HCEC 1CT (cell line): ENCODE results near the gene ELANE.
"Not testable (repeated sequence)": the region's sequence is repeated elsewhere in the genome, so short reads cannot be mapped to it uniquely, and the experiment has no call there.

Source experiments
- DNase-seq: peaks from one replicate; pipeline ENCODE4 v3.0.0-alpha.2; 2017

ELANE gene

DNA sequence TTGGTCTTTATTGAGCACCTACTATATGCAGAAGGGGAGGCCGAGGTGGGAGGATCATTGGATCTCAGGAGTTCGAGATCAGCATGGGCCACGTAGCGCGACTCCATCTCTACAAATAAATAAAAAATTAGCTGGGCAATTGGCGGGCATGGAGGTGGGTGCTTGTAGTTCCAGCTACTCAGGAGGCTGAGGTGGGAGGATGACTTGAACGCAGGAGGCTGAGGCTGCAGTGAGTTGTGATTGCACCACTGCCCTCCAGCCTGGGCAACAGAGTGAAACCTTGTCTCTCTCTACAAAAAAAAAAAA lies 11.2 kb downstream of the ELANE start:
- DNase-seq, result no peak

DNA sequence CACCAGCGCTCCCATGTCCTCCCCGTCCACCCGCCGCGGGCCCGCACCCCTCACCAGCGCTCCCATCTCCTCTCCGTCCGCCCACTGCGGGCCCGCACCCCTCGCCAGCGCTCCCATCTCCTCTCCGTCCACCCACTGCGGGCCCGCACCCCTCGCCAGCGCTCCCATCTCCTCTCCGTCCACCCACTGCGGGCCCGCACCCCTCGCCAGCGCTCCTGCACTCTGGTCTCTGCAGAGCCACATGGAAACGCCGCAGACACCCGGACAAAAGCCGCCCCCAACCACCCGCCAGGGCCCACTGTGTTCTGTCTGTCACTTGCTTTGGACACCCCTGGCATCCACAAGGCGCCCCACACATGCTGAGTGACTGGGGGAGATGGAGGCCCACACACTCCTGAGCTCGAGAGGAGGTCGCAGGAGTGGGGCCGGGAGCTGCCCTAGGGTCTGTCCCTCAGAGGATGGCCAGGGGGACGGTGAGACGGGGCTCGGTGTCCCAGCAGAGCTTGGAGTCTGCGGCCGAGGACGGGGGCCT lies 14.7 kb downstream of the ELANE start:
- no peak for DNase-seq

DNA sequence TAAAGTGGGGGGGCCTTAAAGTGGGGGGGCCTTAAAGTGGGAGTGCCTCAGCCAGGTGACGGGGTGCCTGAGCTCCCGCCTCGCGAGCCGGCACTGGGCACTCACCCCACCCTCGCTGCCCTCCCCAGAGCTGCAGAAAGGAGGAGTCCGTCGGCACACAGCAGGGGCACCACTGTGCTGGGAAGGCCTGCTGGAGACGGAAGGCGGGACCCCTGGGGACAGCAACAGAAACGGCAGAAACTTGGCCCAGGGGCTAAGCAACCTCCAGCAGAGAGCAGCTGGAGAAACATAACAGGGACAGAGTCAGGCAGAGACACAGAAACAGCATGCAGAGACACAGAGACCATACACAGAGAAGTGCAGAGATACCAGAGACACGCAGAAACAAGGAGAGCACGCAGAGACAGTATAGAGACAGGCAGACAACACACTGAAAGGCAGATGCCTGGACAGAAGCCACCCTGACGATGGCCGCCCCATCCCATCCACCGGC lies 15.2 kb downstream of the ELANE start:
- DNase-seq, result no peak

DNA sequence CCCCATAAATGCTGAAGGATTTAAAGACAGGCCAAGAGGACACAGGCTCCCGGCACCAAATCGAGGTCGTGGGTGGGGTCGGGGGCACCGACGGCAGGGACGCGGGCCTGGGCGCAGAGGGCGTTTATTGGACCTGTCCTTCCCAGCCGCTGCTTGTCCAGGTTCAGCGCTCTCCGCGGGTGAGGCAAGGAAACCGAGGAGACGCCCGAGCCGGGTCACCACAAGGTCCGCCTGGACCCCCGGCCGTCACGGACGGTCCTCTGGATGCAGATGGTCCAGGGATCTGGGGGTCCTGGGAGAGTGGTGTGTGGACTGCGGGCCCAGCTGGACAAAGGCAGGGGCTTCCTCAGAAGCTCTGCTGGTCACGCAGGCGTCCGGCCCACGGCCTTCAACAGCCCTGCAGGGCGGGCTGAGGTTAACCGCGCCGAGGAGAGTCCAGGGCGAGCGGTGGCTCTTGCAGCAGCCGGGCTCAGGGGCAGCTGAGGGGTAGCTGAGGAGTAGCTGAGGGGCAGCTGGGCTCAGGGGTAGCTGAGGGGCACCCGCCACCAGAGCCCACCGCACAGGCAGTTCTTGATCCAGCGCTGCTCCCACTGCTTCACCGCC lies 15.9 kb downstream of the ELANE start:
- DNase-seq, result no peak

DNA sequence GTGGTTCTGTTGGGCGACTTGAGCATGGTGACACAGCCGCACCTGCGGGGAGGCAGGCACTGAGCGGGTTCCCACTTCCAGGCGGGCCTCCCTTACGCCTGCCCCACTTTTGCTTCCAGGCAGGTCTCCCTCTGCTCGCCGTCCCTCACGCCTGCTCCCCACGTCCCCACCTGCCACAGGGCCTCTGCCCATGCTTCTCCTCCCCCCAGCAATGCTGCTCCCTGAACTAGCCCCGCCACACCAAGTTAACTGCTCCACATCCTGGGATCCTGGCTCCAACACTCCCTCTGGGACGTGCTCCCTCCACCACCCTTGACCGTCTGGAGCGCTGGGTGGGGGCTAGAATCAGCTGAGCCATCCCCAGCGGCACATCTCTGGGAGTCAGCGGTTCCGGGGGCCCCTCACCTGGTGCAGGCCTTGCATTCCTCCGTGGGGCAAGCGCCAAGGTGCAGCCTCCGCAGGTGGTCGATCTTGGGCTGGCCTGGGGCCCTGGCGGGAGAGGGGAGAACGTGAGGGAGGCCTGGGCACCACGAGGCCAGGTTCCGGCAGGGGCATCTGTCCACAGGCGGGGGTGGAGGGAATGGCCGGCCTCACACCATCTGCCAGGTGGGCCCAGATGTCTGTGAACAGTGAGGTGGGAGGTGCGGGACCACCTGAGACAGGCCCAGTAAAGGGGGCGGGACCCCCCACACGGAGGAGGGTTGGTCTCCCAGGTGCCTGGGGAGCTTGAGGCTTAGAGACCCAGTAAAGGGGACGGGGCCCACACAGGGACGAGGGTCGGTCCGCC lies 16.5 kb downstream of the ELANE start:
- no peak for DNase-seq

DNA sequence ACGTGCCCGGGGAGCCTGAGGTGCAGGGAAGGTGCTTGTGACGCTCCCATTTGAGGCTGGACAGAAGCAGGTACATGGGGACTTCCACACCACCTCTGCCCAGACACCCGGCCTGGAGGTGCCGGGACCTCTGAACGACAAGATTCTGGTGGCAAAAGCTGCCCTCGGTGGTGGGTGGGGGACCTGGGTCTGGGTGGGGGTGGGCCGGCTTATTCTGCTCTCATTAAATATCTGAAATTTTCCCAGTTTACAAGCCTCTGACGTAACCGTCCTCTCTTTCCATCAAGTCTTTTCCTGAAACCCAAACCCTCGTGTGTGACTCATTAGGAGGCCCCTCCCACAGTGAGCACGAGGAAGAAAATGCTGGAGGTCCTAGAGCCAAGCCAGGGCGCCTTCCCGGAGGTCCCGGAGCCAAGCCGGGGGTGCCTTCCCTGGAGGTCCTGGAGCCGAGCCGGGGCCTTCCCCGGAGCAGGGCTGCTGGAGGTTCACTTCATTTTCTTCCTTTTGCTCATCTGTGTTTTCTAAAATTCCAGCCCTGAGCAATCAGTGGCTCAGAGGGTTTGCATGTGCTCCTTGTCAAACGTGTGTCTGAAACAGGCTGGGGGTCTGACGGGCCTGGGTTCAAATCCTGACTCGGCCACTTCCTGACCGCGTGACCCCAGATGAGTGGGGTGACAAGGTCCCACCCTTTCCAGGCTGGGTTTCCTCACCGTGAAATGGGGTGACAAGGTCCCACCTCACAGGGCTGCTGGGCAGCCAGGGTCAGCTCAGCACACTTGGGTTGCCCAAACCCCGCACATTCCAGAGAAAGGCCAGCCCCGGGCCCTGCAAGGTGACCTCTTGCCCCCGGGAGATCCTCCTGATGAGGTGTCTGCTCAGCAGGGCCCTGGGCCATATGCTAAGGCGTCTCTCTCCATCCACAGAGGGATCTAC lies 17.4 kb downstream of the ELANE start:
- peak; percentile 90 for DNase-seq

DNA sequence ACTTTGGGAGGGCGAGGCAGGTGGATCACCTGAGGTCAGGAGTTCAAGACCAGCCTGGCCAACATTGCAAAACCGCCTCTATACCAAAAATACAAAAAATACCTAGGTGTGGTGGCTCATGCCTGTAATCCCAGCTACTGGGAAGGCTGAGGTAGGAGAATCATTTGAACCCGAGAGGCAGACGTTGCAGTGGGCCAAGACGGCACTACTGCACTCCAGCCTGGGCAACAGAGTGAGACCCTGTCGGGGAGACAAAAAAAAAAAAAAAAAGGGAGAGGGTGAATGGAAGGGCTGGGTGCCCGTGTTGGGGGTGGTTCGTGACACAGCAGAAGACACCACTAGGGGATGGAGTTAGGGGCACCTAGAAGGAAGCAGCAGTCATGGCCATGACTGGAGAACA lies 18.2 kb downstream of the ELANE start:
- DNase-seq, result no peak

DNA sequence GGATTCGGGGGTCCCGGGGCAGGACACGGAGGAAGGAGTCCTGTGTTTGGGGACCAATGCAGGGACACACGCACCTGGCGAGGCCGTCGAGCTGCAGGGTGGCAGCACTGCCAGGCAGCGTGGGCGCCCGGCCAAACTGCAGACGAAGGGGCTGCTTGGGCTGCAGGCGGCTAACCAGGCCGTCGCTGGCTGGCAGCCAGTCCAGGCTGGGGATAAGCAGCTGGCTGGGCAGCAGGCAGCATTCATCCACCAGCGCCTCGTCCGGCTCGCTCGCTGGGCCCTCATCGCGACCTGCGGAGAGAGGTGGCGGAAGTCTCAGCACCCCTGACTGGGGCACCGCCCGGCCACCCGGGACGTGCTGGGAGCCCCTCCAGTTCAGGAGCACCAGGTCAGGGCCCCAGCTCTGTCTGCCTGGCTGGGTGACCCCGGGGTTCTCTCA lies 18.9 kb downstream of the ELANE start:
- DNase-seq, result no peak

DNA sequence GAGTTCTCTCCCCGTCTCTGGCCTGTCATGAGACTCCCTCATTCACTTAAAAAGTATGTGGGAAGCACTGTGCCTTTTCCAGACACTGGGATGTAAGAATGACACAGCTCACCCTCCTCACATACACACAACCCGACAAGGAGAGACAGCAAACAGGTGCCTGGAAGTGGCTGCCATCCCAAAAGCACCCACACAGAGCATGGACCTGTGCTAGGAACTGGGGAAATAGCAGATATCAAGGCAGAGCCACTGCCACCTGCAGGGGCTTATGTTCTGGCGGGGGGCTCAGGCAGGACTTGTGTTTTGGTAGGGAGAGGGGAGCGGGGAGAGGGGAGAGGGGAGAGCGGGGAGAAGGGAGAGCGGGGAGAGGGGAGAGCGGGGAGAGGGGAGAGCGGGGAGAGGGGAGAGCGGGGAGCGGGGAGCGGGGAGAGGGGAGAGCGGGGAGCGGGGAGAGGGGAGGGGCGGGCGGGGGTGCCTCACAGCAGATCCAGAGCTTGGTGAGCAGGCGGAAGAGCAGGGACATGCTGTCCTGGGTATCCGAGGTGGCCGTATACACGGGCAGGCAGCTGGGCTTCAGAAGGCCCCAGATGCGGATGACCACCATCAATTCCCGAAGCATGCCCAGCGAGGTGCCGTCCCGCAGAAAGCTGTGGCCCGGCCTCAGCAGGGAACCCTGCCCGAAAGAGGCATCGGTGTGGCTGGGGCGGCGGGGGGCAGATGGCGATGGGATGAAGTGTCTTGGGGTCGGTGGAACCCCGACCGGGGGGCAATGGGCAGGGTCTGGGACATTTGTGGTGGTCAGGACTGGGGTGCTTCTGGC lies 19.6 kb downstream of the ELANE start:
- peak; percentile 11 for DNase-seq

DNA sequence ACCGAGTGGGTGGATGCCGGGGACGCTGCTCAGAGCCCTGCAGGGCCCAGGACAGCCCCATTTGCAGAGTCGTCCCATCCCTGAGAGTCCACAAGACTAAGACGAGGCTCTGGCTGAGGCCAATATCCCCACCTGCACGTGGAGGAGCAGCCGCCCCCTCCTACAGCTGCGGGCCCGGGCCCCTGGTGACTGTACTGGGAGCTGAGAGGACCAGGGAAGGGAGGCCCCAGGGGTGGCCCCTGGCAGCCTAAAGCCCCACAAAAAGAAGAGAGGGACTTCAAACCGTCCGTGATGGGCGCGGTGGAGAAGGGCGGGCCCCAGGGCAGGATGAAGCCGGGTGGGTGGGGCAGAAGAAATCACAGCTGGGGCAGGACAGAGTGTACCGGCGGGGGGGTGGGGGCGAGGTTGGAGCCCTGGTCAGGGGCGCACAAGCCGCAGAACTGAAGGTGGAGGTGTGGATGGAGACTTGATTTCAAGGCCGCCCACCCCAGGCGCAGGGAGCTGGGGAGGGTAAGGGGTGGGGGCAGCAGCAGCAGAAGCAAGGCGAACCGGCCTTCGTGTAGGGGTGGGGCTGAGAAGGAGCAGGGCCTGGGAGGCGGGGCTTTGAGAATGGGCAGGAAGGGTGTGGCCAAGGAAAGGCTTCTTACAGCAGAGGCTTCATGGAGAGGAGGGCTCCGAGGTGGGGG lies 20.3 kb downstream of the ELANE start:
- peak; percentile 76 for DNase-seq

DNA sequence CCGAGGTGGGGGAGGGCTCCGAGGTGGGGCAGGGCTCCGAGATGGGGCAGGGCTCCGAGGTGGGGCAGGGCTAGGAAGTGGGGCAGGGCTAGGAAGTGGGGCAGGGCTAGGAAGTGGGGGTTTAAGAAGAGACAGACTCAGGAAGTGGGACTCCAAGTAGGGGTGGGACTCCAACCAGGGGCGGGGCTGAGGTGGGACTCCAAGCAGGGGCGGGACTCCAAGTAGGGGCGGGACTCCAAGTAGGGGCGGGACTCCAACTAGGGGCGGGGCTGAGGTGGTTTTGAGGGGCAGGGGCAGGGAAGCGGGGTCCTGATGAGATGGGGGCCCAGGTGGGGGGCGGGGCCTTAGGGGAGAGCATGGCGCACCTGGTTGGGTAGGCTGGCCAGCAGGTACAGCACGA lies 21.0 kb downstream of the ELANE start:
- peak; percentile 63 for DNase-seq

DNA sequence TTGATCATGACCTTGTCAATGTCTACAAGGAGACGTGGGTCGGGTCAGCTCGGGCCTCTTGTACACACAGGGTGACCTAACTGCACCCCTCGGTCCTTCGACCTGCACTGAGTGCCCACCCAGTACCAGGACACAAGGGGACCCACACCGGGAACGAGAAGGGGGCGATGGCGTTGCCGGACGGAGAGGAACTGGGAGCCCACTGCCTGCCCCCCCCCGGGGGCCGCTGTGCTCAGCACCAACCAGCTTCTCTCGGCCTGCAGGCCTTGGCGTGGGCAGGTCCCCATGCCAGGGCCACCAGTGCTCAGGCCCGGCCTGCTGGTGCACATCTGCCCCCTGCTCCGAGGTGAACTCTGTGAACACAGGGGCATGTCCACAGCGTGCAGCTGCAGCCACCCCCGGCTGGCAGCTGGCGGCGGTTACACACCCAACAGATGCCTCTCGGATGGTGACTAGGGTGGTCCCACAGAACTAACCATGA lies 21.5 kb downstream of the ELANE start:
- DNase-seq, result no peak

DNA sequence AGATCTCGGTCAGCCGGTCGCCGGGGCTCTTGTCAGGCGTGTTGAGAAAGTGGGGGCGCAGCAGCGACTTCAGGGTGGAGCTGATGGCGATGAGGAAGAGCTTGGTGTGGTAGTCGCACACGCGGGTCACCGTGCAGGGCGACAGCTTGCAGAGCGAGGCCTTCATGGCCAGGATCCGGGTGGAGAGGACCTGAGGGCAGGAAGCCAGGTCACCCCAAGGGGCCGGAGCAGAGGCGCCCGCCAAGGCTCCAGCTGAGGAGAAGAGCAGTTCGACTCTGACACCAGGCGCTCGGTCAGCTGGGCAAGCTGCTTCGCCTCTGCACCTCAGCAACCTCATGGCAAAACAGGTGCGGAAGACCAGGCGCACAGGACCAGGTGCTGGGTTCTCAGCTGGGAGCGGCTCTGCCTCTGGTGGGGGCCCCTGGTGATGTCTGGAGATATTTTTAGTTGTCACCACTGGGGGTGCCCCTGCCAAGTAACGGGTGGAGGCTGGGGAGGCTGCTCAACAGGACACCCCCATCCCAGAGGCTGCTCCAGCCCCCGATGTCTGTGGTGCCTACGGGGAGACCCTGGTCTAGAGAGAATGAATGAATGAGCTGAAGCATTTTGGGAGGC lies 23.3 kb downstream of the ELANE start:
- no peak for DNase-seq

DNA sequence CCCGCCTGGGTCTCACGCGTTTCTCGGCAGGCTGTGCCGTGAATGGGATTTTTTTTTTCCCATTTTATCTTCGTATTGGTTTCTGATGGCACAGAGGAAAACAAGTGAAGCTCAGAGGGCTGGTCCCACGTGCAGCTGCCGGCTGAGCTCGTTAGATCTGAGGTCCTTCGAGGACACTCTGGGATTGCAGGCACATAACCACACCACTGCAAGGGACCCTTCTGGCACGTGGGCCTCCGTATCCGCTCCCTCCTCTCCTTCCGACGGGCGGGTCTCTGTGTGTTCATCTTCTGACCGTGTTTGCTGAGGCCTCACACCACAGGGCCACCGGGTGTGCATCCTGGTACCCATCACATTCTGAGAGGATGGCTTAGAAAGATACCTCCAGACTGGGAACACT lies 24.0 kb downstream of the ELANE start:
- DNase-seq, result no peak

DNA sequence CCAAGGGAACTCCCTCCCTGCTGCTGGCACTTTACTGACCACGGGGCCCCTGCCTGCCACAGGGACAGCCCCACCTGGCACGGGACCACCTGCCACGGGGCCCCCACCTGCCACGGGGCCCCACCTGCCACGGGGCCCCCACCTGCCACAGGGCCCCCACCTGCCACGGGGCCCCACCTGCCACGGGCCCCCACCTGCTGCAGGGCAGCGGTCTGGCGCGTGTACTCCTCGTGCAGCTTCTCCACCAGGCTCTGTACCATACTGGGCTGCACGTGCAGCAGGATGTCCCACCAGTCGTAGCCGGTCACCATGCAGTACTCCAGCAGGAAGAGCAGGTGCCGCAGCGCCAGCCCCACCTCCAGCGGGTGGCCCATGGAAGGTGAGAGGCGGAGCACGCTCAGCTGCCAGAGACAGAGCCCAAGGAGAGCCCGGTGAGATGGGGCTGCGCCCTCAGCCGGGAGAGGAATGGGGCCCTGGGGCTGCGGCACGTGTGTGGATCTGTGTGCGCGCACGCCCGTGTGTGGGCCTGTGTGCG lies 24.7 kb downstream of the ELANE start:
- DNase-seq, result no peak

DNA sequence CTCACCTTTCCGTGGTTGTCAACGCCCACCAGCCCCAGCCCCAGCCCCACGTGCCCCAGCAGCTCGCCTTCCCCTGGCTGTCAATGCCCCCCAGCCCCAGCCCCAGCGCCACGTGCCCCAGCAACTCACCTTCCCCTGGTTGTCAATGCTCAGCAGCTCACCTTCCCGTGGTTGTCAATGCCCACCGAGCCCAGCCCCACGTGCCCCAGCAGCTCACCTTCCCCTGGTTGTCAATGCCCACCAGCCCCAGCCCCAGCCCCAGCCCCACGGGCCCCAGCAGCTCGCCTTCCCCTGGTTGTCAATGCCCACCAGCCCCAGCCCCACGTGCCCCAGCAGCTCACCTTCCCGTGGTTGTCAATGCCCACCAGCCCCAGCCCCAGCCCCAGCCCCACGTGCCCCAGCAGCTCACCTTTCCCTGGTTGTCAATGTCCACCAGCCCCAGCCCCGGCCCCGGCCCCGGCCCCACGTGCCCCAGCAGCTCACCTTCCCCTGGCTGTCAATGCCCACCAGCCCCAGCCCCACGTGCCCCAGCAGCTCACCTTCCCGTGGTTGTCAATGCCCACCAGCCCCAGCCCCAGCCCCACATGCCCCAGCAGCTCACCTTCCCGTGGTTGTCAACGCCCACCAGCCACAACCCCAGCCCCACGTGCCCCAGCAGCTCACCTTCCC lies 26.0 kb downstream of the ELANE start:
- not testable (repeated sequence) for DNase-seq

DNA sequence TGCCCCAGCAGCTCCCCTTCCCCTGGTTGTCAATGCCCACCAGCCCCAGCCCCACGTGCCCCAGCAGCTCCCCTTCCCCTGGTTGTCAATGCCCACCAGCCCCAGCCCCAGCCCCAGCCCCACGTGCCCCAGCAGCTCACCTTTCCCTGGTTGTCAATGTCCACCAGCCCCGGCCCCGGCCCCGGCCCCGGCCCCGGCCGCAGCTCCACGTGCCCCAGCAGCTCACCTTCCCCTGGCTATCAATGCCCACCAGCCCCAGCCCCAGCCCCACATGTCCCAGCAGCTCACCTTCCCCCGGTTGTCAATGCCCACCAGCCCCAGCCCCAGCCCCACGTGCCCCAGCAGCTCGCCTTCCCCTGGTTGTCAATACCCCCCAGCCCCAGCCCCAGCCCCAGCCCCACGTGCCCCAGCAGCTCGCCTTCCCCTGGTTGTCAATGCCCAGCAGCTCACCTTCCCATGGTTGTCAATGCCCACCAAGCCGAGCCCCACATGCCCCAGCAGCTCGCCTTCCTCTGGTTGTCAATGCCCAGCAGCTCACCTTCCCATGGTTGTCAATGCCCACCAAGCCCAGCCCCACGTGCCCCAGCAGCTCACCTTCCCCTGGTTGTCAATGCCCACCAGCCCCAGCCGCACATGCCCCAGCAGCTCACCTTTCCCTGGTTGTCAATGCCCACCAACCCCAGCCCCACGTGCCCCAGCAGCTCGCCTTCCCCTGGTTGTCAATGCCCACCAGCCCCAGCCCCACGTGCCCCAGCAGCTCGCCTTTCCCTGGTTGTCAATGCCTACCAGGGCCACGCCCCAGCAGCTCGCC lies 26.9 kb downstream of the ELANE start:
- DNase-seq, result not testable (repeated sequence)

DNA sequence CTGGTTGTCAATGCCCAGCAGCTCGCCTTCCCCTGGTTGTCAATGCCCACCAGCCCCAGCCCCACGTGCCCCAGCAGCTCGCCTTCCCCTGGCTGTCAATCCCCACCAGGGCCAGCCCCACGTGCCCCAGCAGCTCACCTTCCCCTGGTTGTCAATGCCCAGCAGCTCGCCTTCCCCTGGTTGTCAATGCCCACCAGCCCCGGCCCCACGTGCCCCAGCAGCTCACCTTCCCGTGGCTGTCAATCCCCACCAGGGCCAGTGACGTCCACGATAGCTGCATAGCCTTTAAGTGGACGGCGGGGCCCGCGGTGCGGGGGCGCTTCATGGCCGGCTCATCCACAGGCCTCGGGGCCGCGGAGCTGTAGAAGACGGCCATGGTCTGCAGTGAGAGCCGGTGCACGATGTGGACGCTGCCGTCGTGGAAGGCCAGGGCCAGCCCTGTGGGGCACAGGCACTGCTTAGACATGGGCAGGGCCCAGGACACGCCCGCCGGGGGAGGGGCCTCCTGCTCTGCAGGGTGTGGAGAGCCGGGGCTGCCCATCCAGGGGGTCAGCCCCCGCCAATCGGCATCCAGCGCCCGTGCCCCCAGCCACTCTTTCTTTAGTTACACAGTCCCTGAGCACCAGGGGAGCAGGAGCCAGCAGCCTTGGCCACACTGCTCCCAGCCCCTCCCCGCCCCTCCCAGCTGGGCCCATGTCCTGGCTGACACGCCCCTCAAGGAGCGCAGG lies 27.8 kb downstream of the ELANE start:
- DNase-seq, result no peak
